ENCODE results near the gene CDK10. TPM values are rescaled to one million over a fixed set of nuclear protein-coding genes. Genes with fewer than 3 reads are reported as not detected.
"Not testable (repeated sequence)": the region's sequence is repeated elsewhere in the genome, so short reads cannot be mapped to it uniquely, and the experiment has no call there.

The CDK10 gene
- total RNA-seq, 2 experiments from 2014 or later, result 58.9 to 62.8 TPM

- POLR2A ChIA-PET, result interaction anchor here (1.0 kb wide), 1 partner anchor 43 kb away, joined by 4 read pairs; no protein-coding TSS in a partner anchor
- Mint-ChIP-seq H3K9me3 (no peaks in the 10 kb centered on the region), H3K4me1 (ENCODE audit: low read depth) (peaks cover 3% of the 10 kb centered on the region), H3K27ac (no peak overlapping the region), H3K36me3 (ENCODE audit: low read depth) (peaks cover 50% of the 10 kb centered on the region), H3K27me3 (no peaks in the 10 kb centered on the region), H3K4me3 (no peak overlapping the region)
- DNase-seq (peak in 1 of 14 experiments; percentile 33), ATAC-seq (ENCODE audit: poor library complexity) (no peak)
- H3K4me1 ChIP-seq (ENCODE audit: insufficient read depth, low read length), result peaks cover 19% of the 10 kb centered on the region
- H3K27me3 ChIP-seq (ENCODE audit: control insufficient read depth in 1 of 2, insufficient read depth in 2 of 2, low read length in 2 of 2), result no peaks in the 10 kb centered on the region
- no peak overlapping the region for H3K4me3 ChIP-seq (ENCODE audit: low read length)
- no peaks in the 10 kb centered on the region for H3K9me3 ChIP-seq (ENCODE audit: control insufficient read depth in 1 of 2, insufficient read depth in 1 of 2, low read length in 2 of 2)
- peaks cover 38% of the 10 kb centered on the region for H3K36me3 ChIP-seq (ENCODE audit: insufficient read depth, low read length)
- no peak overlapping the region for H3K27ac ChIP-seq (ENCODE audit: low read depth in 1 of 2, low read length in 2 of 2)
- intact Hi-C loops (cut with DNase I, micrococcal nuclease), result no loop called here
- no peak for TF ChIP-seq CTCF (IDR thresholded peaks at IDR 0.05)
- CTCF ChIA-PET, result interaction anchor here (0.5 kb wide), 1 partner anchor 49 kb away, joined by 4 read pairs; no protein-coding TSS in a partner anchor
Measured at GRCh38 chr16:89693931-89694783, 7.7 kb downstream of the CDK10 start.

- H3K27ac ChIP-seq (ENCODE audit: low read depth in 1 of 2, low read length in 2 of 2); ATAC-seq (ENCODE audit: poor library complexity); DNase-seq; H3K9me3 ChIP-seq (ENCODE audit: control insufficient read depth in 1 of 2, insufficient read depth in 1 of 2, low read length in 2 of 2); H3K27ac Mint-ChIP-seq; H3K4me1 Mint-ChIP-seq (ENCODE audit: low read depth); H3K4me3 Mint-ChIP-seq; intact Hi-C loops (cut with DNase I, micrococcal nuclease); H3K9me3 Mint-ChIP-seq; H3K4me3 ChIP-seq (ENCODE audit: low read length); H3K27me3 ChIP-seq (ENCODE audit: control insufficient read depth in 1 of 2, insufficient read depth in 2 of 2, low read length in 2 of 2); H3K27me3 Mint-ChIP-seq: not testable (repeated sequence)
- CTCF ChIA-PET, result interaction anchor here (0.5 kb wide), 1 partner anchor 48 kb away, joined by 4 read pairs; no protein-coding TSS in a partner anchor
- POLR2A ChIA-PET, result interaction anchor here (1.0 kb wide), 1 partner anchor 43 kb away, joined by 4 read pairs; no protein-coding TSS in a partner anchor
- H3K36me3 Mint-ChIP-seq (ENCODE audit: low read depth), result peaks cover 50% of the 10 kb centered on the region
- Histone ChIP-seq H3K4me1 (ENCODE audit: insufficient read depth, low read length) (peaks cover 22% of the 10 kb centered on the region), H3K36me3 (ENCODE audit: insufficient read depth, low read length) (peaks cover 38% of the 10 kb centered on the region)
Measured at GRCh38 chr16:89694784-89695085, 8.2 kb downstream of the CDK10 start.

GRCh38 chr16:89695086-89695874 is 8.8 kb downstream of the CDK10 start:
- Histone ChIP-seq H3K36me3 (ENCODE audit: insufficient read depth, low read length) (peaks cover 38% of the 10 kb centered on the region), H3K4me3 (ENCODE audit: low read length) (no peak overlapping the region), H3K27me3 (ENCODE audit: control insufficient read depth in 1 of 2, insufficient read depth in 2 of 2, low read length in 2 of 2) (no peaks in the 10 kb centered on the region), H3K4me1 (ENCODE audit: insufficient read depth, low read length) (peaks cover 27% of the 10 kb centered on the region), H3K27ac (ENCODE audit: low read depth in 1 of 2, low read length in 2 of 2) (no peak overlapping the region), H3K9me3 (ENCODE audit: control insufficient read depth in 1 of 2, insufficient read depth in 1 of 2, low read length in 2 of 2) (no peaks in the 10 kb centered on the region)
- ATAC-seq (ENCODE audit: poor library complexity), result no peak
- no peak for TF ChIP-seq CTCF (IDR thresholded peaks at IDR 0.05)
- intact Hi-C loops (cut with DNase I, micrococcal nuclease), result no loop called here
- DNase-seq, result peak in 1 of 14 experiments; percentile 30
- CTCF ChIA-PET, result interaction anchor here (0.5 kb wide), 1 partner anchor 47 kb away, joined by 4 read pairs; no protein-coding TSS in a partner anchor
- Mint-ChIP-seq H3K4me3 (no peak overlapping the region), H3K9me3 (no peaks in the 10 kb centered on the region), H3K27me3 (no peaks in the 10 kb centered on the region), H3K4me1 (ENCODE audit: low read depth) (peaks cover 10% of the 10 kb centered on the region), H3K36me3 (ENCODE audit: low read depth) (peaks cover 50% of the 10 kb centered on the region), H3K27ac (no peak overlapping the region)
- POLR2A ChIA-PET, result interaction anchor here (1.0 to 1.9 kb wide), 2 partner anchors 9 to 42 kb away, joined by 4 to 7 read pairs; partner anchors contain the start of gene CDK10

Data from CD4-positive, alpha-beta T cell (primary cell).